Breast epithelium (tissue), 3 donors: ENCODE results near the gene SHROOM3.

Experiments
- CTCF ChIP-seq, 3 donors: fragments of 450-650 bp; IDR thresholded peaks; one replicate each; pipeline ENCODE4 v1.5.1; 2016 to 2017; ENCODE audit warnings: antibody characterized with exemption in 3 of 3, mild to moderate bottlenecking in 3 of 3, moderate library complexity in 3 of 3
- POLR2A ChIP-seq: fragments of 450-650 bp; IDR thresholded peaks from one replicate; pipeline ENCODE4 v1.6.1; 2016; ENCODE audit warnings: antibody characterized with exemption, mild to moderate bottlenecking, moderate library complexity

GRCh38 chr4:76616526-76616925 lies 181.5 kb downstream of the SHROOM3 start:
- TF ChIP-seq POLR2A (no peak), CTCF (IDR thresholded peaks at IDR 0.05) (no peak)
